ENCODE data around the gene WDR12. TPM values are rescaled to one million over a fixed set of nuclear protein-coding genes. Genes with fewer than 3 reads are reported as not detected.

WDR12 gene
- total and polyA plus RNA-seq, 2 of the 13 experiments (the other 11 are each of a cell fraction or from before 2014, with no cell fraction given), result 94.4 to 216 TPM

- TF ChIP-seq ZNF317 (CRISPR knock-in tag; IDR thresholded peaks at IDR 0.05) (no peak), ZNF101 (CRISPR knock-in tag; IDR thresholded peaks at IDR 0.05; ENCODE audit: borderline replicate concordance, low read depth) (no peak), MED1 (CRISPR knock-in tag; IDR thresholded peaks at IDR 0.05) (peak; percentile 49; the same call in 1 of the 2 replicates), ZNF709 (CRISPR knock-in tag; IDR thresholded peaks at IDR 0.05) (no peak; the same call in 1 of the 2 replicates), ZHX2 (IDR thresholded peaks at IDR 0.05; ENCODE audit: low read depth) (no peak), ZHX2 (CRISPR knock-in tag; IDR thresholded peaks at IDR 0.05; ENCODE audit: borderline replicate concordance) (0 out of 2 replicates have a peak, but pooled peaks have one; percentile 50), RELA (CRISPR knock-in tag; IDR thresholded peaks at IDR 0.05) (no peak), CEBPG (CRISPR knock-in tag; IDR thresholded peaks at IDR 0.05) (no peak; the same call in 1 of the 2 replicates), ZNF768 (CRISPR knock-in tag; IDR thresholded peaks at IDR 0.05) (0 out of 2 replicates have a peak, but pooled peaks have one; percentile 38), NCOR1 (IDR thresholded peaks at IDR 0.05; ENCODE audit: borderline replicate concordance, low read length) (no peak), ZBTB33 (CRISPR knock-in tag; IDR thresholded peaks at IDR 0.05) (no peak), ELF1 (CRISPR knock-in tag; IDR thresholded peaks at IDR 0.05) (peak; percentile 86), SIX1 (CRISPR knock-in tag; IDR thresholded peaks at IDR 0.05; ENCODE audit: borderline replicate concordance) (peak; percentile 74; the same call in 1 of the 2 replicates), FOXA3 (CRISPR knock-in tag; IDR thresholded peaks at IDR 0.05) (peak; percentile 66), NR3C1 (CRISPR knock-in tag; IDR thresholded peaks at IDR 0.05) (no peak), ZFY (CRISPR knock-in tag; IDR thresholded peaks at IDR 0.05) (peak; percentile 61; the same call in 1 of the 2 replicates), BORCS8-MEF2B (CRISPR knock-in tag; IDR thresholded peaks at IDR 0.05) (peak; percentile 76; the same call in 1 of the 2 replicates), RARG (CRISPR knock-in tag; IDR thresholded peaks at IDR 0.05; ENCODE audit: low read depth) (no peak), ZNF451 (CRISPR knock-in tag; IDR thresholded peaks at IDR 0.05) (no peak)
- TF ChIP-seq, protein P1, sequence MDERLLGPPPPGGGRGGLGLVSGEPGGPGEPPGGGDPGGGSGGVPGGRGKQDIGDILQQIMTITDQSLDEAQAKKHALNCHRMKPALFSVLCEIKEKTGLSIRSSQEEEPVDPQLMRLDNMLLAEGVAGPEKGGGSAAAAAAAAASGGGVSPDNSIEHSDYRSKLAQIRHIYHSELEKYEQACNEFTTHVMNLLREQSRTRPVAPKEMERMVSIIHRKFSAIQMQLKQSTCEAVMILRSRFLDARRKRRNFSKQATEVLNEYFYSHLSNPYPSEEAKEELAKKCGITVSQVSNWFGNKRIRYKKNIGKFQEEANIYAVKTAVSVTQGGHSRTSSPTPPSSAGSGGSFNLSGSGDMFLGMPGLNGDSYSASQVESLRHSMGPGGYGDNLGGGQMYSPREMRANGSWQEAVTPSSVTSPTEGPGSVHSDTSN (CRISPR knock-in tag; IDR thresholded peaks at IDR 0.05), result no peak
Observed at GRCh38 chr2:202911512-202912341, at the start of gene WDR12, which contains the start of gene CARF (continued).
